ENCODE measurements around the gene C16orf95. TPM values are rescaled to one million over a fixed set of nuclear protein-coding genes. Genes with fewer than 3 reads are reported as not detected.
"Not testable (repeated sequence)": the region's sequence is repeated elsewhere in the genome, so short reads cannot be mapped to it uniquely, and the experiment has no call there.

Gene C16orf95
- total RNA-seq, 1 experiment from 2014 or later = 8.0 TPM

- no peak for DNase-seq (ENCODE audit: low spot score)
Observed at GRCh38 chr16:87291944-87292343, 25.2 kb downstream of the C16orf95 start.

GRCh38 chr16:87288753-87289362 is 28.3 kb downstream of the C16orf95 start:
- DNase-seq (ENCODE audit: low spot score) = no peak

DNA sequence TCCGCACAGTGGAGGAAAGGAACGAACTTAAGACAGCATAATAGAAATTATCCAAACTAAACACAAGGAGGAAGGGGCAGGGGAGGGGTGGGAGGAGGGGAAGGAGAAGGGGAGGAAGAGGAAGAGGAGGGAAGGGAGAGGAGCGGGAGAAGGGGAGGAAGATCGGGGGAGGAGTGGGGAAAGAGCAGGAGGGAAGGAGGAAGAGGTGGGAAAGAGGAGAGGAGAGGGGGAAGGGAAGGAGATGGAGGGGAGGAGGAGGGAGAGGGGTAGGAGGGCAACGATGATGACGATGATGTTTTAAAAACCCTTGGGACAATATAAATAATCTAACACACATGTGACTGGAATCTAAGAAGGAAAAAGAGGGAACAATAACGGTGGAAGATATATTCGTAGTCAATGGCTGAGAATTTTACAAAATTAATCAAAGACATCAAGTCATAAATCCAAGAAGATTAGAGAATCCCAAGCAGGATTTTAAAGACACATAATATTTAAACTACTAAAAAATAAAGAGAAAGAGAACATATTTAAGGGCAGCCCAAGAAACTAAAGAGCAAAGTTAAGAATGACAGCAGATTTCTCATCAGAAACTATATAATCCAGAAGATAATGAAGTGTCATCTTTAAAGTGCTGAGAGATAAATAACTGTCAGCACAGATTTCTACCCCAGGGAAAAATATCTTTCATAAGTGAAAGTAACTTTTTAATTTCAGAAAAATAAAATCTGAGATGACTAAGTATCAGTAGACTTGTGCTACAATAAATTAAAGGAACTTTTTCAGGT is 30.2 kb downstream of the C16orf95 start:
- no peak for DNase-seq (ENCODE audit: low spot score)

GRCh38 chr16:87284183-87284582 is 33.0 kb downstream of the C16orf95 start:
- no peak for DNase-seq (ENCODE audit: low spot score)

DNA sequence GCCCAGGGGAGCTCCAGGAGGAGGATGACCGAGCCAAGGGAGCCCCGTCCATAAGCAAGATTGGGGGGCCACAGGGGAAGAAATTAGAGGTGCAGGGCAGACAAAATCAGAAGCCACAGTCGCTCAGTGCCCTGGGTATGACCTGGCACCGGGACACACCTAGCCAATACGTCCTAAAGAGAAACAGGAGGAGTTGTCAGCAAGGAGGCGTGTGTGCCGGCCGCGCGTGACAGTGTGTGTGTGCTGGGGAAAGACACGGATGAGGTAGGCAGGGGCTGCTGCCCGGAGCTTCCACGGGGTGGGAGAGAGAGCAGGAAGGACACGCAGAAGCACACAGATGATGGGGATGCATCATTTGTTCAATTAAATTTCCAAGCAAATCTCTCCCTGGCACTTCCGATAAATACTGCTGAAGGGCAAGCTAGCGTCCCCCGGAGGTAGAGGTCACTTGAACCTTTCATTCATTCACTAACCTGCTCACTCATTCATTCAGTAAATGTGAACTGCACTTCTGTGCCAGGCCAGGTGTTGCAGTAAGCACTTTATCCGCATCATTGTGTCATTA is 38.0 kb downstream of the C16orf95 start:
- DNase-seq (ENCODE audit: low spot score) = no peak

GRCh38 chr16:87278191-87279093 is 38.8 kb downstream of the C16orf95 start:
- DNase-seq (ENCODE audit: low spot score) = peak; percentile 79

GRCh38 chr16:87276924-87277323 is 40.3 kb downstream of the C16orf95 start:
- DNase-seq (ENCODE audit: low spot score) = no peak

DNA sequence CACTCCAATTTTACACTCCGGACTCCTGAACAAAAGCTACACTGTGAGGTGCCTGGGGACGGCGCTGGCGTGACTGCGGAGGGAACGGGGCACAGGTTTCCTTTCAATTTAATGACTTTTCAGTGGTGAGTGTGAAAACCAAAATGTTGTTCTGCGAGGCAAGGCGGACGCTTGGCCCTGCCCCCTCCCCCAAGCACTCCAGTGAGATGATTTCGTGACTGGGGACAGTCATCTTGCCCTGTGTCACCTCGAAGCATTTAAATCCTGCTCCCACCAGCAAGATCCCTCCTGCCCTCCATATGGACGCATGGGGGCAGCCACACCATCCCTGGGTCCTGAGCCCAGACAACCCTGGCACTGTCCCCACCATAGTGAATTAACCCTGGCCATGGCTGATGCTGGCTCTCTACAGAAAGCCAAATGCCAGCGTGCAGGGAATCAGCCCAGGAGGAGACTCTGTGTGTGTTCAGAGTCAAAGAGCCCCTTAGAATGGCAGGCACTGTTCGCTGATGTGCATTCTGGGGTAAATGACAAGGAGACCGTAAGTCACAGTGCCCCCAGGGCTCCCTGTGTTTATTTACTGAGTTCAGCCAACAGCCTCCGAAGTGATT is 41.0 kb downstream of the C16orf95 start:
- no peak for DNase-seq (ENCODE audit: low spot score)

DNA sequence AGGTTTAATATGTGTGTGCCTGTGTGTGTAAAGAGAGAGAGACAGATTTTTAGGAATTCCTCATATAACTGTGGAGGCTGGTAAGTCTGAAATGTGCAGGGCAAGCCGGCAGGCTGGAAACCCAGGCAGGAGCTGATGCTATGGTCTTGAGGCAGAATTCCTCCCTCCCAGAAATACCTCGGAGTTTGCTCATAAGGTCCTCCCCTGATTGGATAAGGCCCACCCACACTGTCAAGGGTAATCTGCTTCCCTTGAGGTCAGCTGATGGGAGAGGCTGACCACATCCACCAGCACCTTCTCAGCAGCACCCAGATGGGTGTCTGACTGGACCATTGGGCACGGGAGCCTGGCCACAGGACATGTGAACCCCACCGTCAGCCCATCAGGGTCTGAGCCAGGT is 42.4 kb downstream of the C16orf95 start:
- no peak for DNase-seq (ENCODE audit: low spot score)

DNA sequence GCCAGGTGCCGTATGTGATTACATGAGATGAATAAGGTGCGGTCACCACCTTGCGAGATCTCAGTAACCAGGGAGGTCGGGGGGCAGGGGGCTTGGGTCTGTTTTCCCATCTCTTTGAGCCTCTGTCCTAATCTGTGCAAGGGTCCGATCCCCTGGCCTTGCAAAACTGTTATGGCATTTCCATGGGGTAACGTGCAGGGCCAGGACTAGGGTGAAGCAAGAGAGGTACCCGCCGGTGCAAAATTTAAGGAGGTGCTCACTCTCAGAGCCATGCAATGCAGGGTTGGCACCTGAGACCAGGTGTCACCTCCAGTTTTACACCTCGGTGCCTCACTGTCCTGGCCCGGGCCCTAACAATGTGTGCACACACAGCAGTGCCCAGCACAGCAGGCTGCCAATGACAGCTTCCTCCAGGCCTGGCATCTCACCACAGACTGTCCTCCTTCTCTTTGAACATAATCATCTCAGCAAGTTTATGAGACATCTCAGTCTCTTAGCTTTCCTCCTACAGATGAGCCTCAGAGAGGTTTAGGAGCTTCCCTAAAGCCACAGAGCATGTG is 43.6 kb downstream of the C16orf95 start:
- DNase-seq (ENCODE audit: low spot score) = no peak

DNA sequence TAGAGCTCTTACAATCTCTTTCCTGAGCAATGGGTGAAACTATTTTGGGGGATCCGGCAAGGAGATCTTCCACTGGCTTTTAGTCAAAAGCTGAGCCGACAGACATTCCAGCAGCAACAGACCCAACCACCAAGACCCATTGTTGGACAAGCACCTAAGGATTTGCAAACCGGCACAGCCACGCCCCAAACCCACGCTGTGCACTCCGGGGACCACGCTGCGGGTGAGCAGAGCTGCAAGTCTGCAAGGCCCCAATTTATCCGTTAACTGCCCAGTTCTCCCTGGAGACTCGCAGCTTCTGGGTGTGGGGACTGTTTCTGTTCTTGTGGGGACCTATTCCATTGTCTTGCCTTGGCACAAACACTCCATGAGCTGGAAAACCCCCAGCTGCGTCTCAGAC is 45.9 kb downstream of the C16orf95 start:
- no peak for DNase-seq (ENCODE audit: low spot score)

GRCh38 chr16:87267566-87267965 is 49.6 kb downstream of the C16orf95 start:
- DNase-seq (ENCODE audit: low spot score) = no peak

- no peak for DNase-seq (ENCODE audit: low spot score)
Observed at GRCh38 chr16:87266846-87267245, 50.3 kb downstream of the C16orf95 start.

DNA sequence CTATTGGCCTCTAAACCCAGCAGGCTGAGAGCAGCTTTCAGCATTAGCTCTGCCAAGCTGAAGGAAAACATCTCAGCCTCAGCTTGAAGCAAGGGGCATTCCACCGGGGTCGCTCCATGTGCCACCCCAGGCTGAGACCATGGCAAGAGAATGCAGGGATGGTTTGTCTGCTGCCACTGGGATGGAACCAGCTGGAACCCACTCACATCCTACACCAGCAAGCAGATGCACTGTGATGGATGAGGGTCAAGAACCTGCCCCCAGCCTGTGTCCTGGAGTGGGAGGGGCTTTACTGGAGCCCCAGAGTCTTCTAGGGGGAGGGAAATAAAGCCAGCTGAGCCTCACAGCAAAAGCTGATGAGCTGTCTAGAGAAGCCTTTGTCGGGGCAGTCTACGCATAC is 51.9 kb downstream of the C16orf95 start:
- no peak for DNase-seq (ENCODE audit: low spot score)

DNA sequence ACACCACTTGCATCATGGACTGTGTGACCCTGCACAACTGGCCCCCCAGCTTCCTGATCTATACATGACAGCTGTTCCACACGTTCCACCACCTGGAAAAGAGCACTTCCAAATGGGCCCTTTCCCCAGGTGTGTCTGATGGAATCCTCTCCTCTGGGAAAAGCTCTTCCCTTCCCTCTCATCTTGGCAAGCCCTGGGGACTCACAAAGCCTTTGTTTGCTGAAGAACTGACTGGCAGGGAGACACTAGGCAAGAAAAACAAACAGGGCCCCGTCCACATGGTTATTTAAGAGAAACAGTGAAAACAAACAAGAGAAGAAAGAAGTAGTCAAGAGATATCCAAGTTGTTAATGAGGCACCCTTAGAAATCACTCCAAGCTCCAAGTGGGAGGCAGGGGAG is 52.6 kb downstream of the C16orf95 start:
- no peak for DNase-seq (ENCODE audit: low spot score)

GRCh38 chr16:87263418-87264052 is 53.7 kb downstream of the C16orf95 start:
- no peak for DNase-seq (ENCODE audit: low spot score)

DNA sequence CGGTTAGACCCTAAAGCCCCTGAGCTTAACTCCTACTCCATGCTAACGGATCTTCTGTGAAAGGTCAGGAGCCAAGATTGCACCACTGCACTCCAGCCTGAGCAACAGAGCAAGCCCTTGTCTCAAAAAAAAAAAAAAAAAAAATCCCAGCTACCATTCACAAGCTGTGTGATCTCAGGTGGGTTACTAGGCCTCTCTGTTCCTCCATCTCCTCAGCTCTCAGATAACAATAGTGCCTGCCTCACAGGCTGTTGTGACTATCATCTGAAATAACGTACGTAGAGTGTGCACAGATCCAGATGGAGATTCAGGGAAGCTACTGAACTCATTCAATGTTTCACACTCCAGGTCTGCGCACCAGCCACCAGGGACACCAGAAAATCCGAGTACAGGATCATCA is 57.8 kb downstream of the C16orf95 start:
- no peak for DNase-seq (ENCODE audit: low spot score)

DNA sequence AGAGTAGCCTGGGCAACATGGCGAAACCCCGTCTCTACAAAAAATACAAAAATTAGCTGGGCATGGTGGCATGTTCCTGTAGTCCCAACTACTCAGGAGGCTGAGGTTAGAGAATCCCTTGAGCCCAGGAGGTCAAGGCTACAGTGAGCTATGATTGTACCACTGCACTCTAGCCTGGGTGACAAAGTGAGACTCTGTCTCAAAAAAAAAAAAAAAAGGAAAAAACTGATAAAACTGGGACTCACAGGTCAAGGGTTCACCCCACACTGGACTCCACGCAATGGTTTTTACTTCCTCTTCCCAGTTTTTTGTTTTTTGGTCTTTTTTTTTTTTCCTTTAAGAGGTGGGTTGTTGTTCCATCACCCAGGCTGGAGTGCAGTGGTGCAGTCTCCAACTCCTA is 58.5 kb downstream of the C16orf95 start:
- not testable (repeated sequence) for DNase-seq (ENCODE audit: low spot score)

DNA sequence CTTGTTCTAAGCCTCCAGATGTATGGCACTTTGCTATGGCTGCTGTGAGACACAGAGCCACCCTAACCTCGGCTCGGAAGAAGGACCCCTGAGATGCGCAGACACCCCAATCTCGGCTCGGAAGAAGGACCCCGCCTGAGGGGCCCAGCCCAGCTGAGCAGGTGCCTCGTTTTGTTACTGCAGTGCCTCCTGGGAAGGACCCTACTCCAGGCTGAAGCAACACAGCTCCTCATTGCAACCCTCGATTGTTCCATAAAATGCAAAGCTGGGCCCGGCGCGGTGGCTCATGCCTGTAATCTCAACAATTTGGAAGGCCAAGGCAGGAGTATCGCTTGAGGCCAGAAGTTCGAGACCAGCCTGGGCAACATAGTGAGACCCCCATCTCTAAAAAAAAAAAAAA is 61.3 kb downstream of the C16orf95 start:
- no peak for DNase-seq (ENCODE audit: low spot score)

GRCh38 chr16:87254734-87255133 is 62.5 kb downstream of the C16orf95 start:
- DNase-seq (ENCODE audit: low spot score) = no peak

DNA sequence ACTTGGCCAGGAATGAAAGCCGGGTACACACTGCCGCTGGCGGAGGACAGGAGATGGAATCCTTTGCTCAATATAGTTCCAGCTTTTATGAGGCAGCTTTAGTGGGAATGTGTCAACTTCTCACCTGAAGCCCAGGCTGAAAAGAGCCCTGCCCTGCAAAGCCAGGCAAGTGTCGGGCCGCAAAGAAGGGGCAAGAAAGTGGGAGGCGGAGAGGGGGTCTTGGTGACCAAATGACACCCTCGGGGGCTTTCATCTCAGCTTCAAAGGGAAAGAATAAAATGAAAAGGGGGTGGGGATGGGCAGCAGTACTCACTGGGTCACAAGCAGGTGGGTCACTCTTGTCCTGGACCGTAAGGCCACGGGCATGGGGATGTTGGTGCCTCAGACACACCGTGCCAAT is 62.9 kb downstream of the C16orf95 start:
- DNase-seq (ENCODE audit: low spot score) = no peak

Measured in H4 (cell line).